Parathyroid adenoma (tissue), 2 donors: ENCODE measurements around the gene WRAP73.

Experiments
- H2AFZ ChIP-seq: fragments of 300-600 bp; sonication (generic); one replicate; pipeline ENCODE4 v1.7.0; 2017; ENCODE audit warnings: antibody characterized with exemption, mild to moderate bottlenecking
- H3K27ac ChIP-seq: fragments of 300-600 bp; sonication (generic); one replicate; pipeline ENCODE4 v1.7.0; 2017
- H3K27me3 ChIP-seq: fragments of 300-600 bp; sonication (generic); one replicate; pipeline ENCODE4 v1.7.0; 2017; ENCODE audit warnings: low read length; ENCODE audit not compliant: control insufficient read depth, insufficient read depth
- H3K36me3 ChIP-seq: fragments of 300-600 bp; sonication (generic); one replicate; pipeline ENCODE4 v1.7.0; 2017; ENCODE audit warnings: low read length; ENCODE audit not compliant: control insufficient read depth, insufficient read depth
- H3K4me1 ChIP-seq: fragments of 300-600 bp; sonication (generic); one replicate; pipeline ENCODE4 v1.7.0; 2017; ENCODE audit warnings: control low read depth
- H3K4me2 ChIP-seq: fragments of 300-600 bp; sonication (generic); one replicate; pipeline ENCODE4 v1.7.0; 2017; ENCODE audit warnings: low read length
- H3K4me3 ChIP-seq: fragments of 300-600 bp; sonication (generic); one replicate; pipeline ENCODE4 v1.7.0; 2017; ENCODE audit warnings: low read depth, low read length
- H3K79me2 ChIP-seq: fragments of 300-600 bp; sonication (generic); one replicate; pipeline ENCODE4 v1.7.0; 2017; ENCODE audit warnings: control low read depth
- H3K9ac ChIP-seq: fragments of 300-600 bp; sonication (generic); one replicate; pipeline ENCODE4 v1.7.0; 2017; ENCODE audit warnings: mild to moderate bottlenecking
- H3K9me3 ChIP-seq: fragments of 300-600 bp; sonication (generic); one replicate; pipeline ENCODE4 v1.7.0; 2017; ENCODE audit warnings: low read length; ENCODE audit not compliant: control insufficient read depth
- CTCF ChIP-seq: fragments of 300-600 bp; sonication (generic); IDR thresholded peaks from one replicate; pipeline ENCODE4 v1.7.0; 2017; ENCODE audit warnings: antibody characterized with exemption, mild to moderate bottlenecking
- donor health status: primary hyperparathyroidism.

Gene WRAP73

DNA sequence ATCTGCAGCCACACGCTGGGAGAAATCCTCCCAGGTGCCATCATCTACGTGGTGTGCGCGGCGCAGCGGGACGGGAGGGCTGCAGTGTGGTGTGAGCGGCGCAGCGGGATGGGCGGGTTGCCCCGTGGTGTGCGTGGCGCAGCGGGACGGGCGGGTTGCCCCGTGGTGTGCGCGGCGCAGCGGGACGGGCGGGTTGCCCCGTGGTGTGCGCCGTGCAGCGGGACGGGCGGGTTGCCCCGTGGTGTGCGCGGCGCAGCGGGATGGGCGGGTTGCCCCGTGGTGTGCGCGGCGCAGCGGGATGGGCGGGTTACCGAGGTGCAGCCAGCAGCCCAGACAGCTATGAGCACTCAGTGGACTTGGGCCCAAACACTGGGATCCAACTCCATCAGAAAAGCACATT is 4.7 kb downstream of the WRAP73 start:
- TF ChIP-seq CTCF, result no peak
- no peaks in the 10 kb centered on the region for H3K79me2 ChIP-seq
- H3K4me1 ChIP-seq, result peaks cover 4% of the 10 kb centered on the region
- H3K4me2 ChIP-seq, result no peak overlapping the region
- no peaks in the 10 kb centered on the region for H3K36me3 ChIP-seq
- H3K4me3 ChIP-seq, result no peak overlapping the region
- no peak overlapping the region for H3K27ac ChIP-seq
- H2AFZ ChIP-seq, result no peak overlapping the region
- H3K9me3 ChIP-seq, result no peaks in the 10 kb centered on the region
- no peak overlapping the region for H3K9ac ChIP-seq
- no peaks in the 10 kb centered on the region for H3K27me3 ChIP-seq

- H3K9ac ChIP-seq, result no peak overlapping the region
- no peaks in the 10 kb centered on the region for H3K27me3 ChIP-seq
- H3K4me1 ChIP-seq, result peaks cover 4% of the 10 kb centered on the region
- no peaks in the 10 kb centered on the region for H3K79me2 ChIP-seq
- no peak overlapping the region for H2AFZ ChIP-seq
- H3K9me3 ChIP-seq, result no peaks in the 10 kb centered on the region
- no peak overlapping the region for H3K27ac ChIP-seq
- H3K36me3 ChIP-seq, result no peaks in the 10 kb centered on the region
- H3K4me2 ChIP-seq, result no peak overlapping the region
- H3K4me3 ChIP-seq, result no peak overlapping the region
- TF ChIP-seq CTCF, result no peak
These were observed 5.6 kb downstream of the WRAP73 start for GRCh38 chr1:3644273-3644672.

DNA sequence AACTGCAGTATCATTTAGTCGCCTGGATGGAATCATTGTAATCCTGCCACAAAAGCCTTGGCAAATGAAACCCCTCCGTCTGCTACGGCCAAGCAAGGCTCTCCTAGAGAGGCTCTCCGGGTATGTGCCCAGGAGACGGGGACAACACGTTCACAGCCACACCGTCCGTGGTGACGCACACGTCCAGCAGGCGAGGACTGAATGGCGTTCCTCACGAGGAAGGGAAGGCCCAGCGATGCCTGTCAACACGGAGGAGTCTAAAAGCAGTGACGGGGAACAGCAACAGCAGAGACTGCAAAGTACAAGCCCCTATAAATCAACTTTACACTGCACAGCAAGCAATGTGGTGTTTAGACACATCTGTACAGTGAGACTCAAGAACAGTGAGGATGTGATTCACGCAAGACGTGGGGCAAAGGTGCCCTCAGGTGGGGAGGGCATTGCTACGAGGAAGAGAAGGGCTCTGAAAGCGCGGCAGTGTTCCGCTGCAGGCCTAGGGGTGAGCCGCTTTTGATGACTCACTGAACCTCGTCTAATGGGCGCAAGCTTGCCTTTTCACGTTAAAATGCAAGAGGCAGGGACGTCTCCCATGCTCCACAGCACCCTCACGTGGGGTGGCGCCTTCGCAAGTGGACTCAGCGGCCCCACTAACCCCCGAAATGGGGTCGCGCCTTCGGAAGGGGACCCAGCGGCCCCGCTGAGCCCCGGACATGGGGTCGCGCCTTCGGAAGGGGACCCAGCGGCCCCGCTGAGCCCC is 6.8 kb downstream of the WRAP73 start:
- H3K4me3 ChIP-seq, result no peak overlapping the region
- no peak overlapping the region for H3K4me2 ChIP-seq
- no peak for TF ChIP-seq CTCF
- no peak overlapping the region for H3K9ac ChIP-seq
- no peaks in the 10 kb centered on the region for H3K79me2 ChIP-seq
- H3K27me3 ChIP-seq, result no peaks in the 10 kb centered on the region
- H3K36me3 ChIP-seq, result no peaks in the 10 kb centered on the region
- no peaks in the 10 kb centered on the region for H3K9me3 ChIP-seq
- no peak overlapping the region for H3K27ac ChIP-seq
- no peak overlapping the region for H2AFZ ChIP-seq
- no peaks in the 10 kb centered on the region for H3K4me1 ChIP-seq

DNA sequence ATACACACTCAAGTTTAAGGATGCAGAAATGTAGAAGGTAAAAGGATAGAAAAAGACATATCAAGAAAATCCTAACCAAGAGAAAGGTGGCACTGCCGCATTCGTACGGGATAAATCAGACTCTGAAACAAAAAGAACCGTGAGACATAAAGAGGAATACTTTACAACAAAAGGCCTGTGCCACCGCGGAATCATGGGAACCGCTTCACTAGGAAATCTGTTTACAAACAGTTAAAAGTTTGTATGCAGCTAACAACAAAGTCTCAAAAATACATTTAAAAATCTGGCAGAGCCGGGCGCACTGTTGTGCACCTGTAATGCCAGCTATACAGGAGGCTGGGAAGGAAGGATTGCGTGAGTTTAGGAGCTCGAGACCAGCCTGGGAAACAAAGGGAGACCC is 8.1 kb downstream of the WRAP73 start:
- H2AFZ ChIP-seq, result no peak overlapping the region
- H3K9me3 ChIP-seq, result no peaks in the 10 kb centered on the region
- H3K4me1 ChIP-seq, result no peaks in the 10 kb centered on the region
- no peak overlapping the region for H3K4me3 ChIP-seq
- H3K27me3 ChIP-seq, result no peaks in the 10 kb centered on the region
- H3K27ac ChIP-seq, result no peak overlapping the region
- no peak overlapping the region for H3K9ac ChIP-seq
- no peaks in the 10 kb centered on the region for H3K79me2 ChIP-seq
- no peak for TF ChIP-seq CTCF
- H3K4me2 ChIP-seq, result no peak overlapping the region
- no peaks in the 10 kb centered on the region for H3K36me3 ChIP-seq
